ENCODE data around the gene SLCO1B1.
"Not testable (repeated sequence)": the region's sequence is repeated elsewhere in the genome, so short reads cannot be mapped to it uniquely, and the experiment has no call there.

SLCO1B1 gene, protein sequence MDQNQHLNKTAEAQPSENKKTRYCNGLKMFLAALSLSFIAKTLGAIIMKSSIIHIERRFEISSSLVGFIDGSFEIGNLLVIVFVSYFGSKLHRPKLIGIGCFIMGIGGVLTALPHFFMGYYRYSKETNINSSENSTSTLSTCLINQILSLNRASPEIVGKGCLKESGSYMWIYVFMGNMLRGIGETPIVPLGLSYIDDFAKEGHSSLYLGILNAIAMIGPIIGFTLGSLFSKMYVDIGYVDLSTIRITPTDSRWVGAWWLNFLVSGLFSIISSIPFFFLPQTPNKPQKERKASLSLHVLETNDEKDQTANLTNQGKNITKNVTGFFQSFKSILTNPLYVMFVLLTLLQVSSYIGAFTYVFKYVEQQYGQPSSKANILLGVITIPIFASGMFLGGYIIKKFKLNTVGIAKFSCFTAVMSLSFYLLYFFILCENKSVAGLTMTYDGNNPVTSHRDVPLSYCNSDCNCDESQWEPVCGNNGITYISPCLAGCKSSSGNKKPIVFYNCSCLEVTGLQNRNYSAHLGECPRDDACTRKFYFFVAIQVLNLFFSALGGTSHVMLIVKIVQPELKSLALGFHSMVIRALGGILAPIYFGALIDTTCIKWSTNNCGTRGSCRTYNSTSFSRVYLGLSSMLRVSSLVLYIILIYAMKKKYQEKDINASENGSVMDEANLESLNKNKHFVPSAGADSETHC

DNA sequence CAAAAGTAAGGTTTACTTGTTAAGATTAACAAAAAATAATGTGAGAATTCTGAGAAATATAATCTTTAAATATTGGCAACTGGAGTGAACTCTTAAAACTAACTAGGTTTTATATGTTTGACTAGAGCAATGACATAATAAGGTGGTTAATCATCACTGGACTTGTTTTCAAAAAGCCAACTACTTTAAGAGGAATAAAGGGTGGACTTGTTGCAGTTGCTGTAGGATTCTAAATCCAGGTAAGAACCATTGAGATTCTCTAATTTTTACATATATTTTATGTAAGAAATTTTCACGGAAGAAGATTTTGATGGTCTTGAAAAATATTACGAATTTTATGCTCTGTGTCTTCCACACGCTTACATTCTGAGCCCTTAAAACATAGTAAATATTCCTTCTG is at the start of gene SLCO1B1:
SLCO1B1 (plus strand) TSS at position 197 of the 400 bp plus-strand sequence. CDS start 10,381 bp downstream, outside the sequence.
- DNase-seq = no peak

DNA sequence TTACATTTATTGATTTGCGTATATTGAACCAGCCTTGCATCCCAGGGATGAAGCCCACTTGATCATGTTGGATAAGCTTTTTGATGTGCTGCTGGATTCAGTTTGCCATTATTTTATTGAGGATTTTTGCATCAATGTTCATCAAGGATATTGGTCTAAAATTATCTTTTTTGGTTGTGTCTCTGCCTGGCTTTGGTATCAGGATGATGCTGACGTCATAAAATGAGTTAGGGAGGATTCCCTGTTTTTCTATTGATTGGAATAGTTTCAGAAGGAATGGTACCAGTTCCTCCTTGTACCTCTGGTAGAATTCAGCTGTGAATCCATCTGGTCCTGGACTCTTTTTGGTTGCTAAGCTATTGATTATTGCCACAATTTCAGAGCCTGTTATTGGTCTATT is 46.2 kb upstream of the SLCO1B1 start:
- not testable (repeated sequence) for DNase-seq

DNA sequence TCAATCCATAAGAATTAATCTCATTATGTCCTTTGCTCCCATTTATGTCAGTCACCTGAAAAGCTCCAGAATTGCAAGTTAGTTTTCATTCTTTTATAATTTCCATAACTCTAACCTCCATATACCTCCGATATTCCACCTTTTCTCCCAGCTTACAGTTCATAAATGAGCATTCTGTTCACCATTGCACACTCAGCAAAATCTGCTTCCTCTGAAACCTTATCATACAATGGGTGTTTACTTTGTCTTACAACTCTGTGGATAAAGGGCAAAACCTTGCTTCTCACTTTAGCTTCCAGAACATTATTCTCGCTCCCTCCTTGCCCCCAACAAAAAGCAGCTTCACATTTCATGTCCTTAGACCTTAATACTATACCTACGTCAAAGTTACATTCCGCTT is 19.3 kb upstream of the SLCO1B1 start:
- DNase-seq = no peak

DNA sequence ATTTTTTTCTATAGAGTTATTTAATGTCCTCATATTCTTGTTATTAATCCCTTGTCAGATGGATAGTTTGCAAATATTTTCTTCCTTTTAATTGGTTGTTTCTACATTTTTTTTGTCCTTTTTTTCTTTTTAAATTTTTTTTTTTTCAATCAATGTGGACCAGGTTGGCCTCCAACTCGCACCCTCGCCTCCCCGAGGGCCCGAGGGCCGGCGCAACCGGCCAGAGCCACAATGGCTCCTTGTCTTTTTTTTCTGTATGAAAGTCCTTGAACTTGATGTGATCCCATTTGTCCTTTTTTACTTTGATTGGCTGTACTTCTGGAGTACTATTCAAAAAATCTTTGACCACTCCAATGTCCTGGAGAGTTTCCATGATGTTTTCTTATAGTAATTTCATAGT is 17.7 kb upstream of the SLCO1B1 start:
- DNase-seq = no peak

DNA sequence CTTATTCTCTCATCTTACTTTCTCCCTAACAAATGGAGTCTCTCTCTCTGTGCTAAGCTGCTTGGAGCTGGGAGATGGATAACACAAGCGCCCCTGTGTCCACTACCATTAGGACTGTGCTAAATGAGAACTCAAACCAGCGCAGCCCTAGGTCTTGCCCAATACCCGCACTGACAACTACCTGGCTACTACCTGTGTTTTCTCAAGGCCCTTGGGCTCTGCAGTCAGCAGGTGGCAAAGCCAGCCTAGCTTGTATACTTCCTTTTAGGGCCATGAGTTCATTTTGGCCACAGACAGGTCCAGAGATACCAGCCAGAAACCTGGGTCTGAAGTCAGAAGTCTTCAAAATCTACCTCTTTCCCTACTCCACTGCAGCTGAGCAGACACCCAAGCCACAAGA is 13.0 kb upstream of the SLCO1B1 start:
- DNase-seq = no peak

DNA sequence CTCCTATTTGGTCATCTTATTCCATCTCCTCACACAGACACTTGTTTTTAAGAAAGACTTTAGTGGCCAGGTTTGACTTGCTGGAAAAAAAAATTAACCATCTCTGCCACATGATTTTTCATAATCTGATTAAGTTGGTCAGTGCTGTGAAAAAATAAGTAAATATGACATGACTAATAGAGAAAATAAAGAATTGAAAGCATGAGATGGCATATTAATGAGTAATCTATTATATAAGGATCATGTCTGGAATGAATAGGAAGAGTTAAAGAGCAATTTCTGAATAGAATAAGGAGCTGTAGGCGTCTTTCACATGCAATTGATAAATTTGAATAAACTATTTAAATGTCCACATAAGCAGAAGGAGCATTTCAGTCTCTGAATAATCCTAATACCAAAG is 12.2 kb upstream of the SLCO1B1 start:
- no peak for DNase-seq

DNA sequence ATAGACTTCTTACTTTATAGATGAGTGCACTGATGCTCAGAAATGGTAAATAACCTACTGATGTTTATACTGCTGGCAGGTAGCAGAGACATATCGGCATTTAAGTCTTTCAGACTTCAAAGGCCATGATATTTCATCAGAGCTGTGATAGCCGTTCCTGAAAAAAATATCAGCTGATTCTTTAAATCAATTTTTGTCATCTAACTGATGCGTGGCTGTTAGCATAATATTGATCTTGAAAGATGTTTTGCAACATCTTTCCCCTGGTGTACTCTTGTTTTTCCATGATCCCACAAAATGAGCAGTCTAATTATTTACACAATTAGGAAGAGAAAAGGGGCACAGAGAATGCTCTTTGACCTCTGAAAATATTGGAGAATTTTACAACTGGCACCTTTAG is 1.6 kb upstream of the SLCO1B1 start:
- DNase-seq = no peak

DNA sequence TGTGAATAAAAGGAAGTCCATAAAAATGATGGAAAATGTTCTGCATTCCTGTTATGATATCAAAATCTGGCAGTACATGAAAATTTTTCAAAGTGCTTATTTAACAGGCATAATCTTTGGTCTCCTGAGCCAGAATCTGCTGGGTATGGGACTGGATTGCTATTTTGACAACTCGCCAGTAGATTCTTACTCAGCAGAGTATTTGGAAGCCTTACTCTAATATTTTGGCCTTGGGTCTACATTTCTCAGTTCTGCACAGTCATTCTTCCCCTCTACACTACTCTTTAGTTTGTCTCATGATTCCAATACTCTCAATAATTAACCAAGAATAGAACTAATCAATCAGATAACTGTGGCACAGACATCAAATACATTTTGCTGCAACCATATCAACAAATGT is 1.1 kb upstream of the SLCO1B1 start:
- no peak for DNase-seq

DNA sequence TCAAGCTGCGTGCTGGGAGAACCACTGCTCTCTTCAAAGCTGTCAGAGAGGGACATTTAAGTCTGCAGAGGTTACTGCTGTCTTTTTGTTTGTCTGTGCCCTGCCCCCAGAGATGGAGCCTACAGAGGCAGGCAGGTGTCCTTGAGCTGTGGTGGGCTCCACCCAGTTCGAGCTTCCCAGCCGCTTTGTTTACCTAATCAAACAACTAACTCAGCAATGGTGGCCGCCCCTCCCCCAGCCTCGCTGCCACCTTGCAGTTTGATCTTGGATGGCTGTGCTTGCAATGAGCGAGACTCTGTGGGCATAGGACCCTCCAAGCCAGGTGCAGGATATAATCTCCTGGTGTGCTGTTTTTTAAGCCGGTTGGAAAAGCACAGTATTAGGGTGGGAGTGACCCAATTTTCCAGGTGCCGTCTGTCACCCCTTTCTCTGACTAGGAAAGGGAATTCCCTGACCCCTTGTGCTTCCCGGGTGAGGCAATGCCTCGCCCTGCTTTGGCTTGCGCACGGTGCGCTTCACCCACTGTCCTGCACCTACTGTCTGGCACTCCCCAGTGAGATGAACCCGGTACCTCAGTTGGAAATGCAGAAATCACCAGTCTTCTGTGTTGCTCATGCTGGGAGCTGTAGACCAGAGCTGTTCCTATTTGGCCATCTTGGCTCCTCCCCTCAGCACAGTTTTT is 6.5 kb downstream of the SLCO1B1 start:
- DNase-seq = not testable (repeated sequence)

DNA sequence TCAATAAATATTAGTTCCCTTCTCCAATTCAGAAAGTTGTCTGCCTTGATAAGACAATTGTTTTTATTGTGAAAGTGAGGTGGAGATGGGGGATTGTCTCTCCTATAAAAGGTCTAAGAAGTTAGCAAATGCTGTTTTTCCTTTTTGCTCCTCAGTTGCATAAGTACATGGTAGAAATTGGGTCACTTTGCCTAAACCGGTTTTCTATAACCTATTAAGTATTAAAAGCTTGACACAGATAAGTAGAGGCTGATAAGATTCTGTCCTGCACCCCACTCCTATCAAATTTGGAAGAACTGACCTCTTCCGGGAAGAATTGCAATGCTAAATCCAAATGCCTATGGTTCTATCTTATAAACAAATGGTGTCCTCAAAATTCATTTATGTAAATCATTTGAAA is 7.0 kb downstream of the SLCO1B1 start:
- no peak for DNase-seq

DNA sequence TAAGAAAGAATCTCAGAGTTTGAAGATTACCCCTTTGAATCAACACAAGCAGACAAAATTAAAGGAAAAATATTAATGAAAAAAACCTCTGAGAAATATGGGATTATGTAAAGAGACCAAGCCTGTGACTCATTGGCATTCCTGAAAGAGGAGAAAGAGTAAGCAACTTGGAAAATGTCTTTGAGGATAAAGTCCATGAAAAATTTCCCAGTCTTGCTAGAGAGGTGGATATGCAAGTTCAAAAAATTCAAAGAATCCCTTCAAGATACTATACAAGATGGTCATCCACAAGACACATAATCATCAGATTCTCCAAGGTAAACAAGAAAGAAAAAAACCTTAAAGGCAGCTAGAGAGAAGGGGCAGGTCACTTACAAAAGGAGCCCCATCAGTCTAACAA is 13.3 kb downstream of the SLCO1B1 start:
- no peak for DNase-seq

DNA sequence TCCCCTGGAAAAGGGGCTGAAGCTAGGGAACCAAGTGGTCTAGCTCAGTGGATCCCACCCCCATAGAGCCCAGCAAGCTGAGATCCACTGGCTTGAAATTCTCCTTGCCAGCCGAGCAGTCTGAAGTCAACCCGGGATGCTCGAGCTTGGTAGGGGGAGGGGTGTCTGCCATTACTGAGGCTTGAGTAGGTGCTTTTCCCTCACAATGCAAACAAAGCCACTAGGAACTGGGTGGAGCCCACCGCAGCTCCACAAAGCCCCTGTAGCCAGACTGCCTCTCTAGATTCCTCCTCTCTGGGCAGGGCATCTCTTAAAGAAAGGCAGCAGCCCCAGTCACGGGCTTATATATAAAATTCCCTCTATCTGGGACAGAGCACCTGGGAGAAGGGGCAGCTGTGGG is 18.9 kb downstream of the SLCO1B1 start:
- not testable (repeated sequence) for DNase-seq

DNA sequence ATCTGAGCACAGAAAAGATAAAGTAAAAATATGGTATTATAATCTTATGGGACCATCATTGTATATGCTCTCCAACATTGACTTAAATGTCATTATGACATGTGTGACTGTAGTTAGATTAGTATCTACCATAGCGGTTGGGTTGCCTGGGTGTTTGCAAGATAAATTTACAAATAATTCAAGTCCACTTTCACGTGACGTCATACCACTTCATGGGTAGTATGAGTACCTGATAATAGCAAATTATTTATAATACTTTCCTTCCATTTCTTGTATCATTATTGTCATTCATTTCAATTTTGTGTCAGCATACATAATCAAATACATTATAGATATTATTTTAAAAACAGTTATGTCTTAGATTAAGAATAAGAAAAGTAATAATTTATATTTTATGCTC is 20.2 kb downstream of the SLCO1B1 start:
- DNase-seq = no peak

DNA sequence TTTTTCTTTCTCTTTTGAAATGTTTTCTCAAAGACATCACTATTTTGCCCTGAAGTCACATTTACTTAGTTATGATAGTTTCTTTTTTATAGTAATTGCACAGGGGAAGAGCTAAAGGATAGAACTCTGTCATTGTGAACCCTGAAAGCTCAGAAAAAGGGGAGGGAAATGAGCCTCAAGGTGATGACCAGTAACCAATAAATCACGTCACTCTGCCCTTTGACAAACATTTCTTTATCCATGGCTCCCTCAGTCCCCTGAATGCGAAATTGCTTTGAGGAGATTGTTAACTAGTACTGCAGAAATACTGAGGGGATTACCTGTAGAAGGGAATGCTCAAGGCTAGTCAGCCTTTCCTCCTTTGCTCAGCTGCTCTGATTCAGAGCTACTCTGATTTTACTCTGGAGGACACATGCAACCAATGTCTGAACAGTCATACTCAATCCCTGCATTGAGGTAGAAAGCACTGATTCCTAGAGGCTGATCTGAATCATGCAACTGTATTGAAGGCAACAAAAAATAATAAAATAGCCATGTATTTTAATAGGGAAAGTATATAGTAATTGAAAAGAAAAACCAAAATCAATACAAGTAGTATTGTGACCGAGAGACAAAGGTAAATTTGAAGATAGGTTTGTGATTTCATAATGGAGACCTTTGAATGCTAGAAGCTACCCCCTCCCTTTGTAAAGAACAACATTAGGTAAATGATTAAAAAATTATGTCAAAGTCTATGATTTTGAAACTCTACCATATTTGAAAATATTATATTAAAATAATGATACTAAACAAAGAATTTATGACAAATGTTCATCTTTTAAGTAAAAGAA is 24.7 kb downstream of the SLCO1B1 start:
- no peak for DNase-seq

DNA sequence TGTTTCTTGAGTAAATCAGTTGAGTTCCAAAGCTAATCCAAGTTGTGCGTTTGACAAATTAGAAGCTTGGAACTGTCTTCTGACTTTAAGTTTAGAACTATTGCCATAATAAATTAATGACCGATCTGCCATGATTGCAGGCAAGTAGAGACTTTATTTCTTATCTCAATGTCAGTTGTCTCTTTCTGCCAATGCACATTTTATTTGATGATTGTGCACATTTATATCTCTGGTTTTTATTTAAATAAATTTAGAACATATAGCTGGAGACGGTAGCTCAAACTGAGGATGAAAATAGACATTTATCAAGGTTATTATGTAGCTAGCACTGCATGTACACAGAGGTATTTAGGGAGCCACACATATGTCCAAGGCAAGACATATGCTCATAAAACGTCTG is 34.1 kb downstream of the SLCO1B1 start:
- no peak for DNase-seq

DNA sequence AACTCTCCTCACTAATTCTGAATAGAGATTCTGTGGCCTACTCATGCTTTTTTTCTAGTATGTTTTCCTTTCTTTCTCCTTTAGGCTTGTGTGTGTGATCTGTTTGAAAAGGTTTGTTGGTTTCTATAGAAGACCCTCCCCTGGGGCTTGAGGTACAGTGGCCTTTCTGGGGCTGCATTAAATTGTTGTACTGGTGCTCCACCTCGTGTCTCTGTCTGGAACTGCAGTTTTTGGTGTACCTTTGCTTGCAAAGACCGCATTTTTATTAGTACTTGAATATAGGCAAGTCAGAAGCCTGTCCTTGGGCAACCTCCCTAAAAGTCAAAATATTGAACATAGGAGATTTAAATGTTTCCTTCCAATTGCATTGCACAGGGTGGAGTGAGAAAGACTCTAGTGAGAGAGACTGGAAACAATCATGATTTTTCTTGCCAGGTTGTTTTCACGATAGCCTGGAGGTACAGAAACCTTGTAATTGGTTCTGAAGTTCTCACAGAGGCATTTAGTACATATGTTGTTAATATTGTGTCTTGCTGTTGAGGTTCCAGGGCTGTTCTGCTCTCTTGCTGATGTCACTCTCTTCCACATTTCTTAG is 39.0 kb downstream of the SLCO1B1 start:
- DNase-seq = no peak

DNA sequence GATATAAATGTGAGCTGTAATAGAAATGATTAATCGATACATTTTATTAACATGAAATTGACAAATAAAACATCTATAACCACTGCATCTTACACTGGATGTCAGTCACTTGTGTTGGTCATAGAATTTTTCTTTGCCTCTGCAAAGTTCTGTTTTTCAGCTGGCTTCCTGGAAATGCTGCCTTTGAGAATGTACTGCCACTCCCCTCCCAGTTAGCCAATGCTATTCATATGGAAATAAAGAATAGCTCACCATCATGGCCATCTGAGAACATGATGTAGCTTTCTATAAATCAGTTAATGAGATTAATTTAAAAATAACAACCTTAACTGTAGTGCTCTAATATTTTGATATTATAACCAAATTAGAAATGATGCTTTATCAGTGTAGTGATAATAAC is 41.1 kb downstream of the SLCO1B1 start:
- DNase-seq = no peak

DNA sequence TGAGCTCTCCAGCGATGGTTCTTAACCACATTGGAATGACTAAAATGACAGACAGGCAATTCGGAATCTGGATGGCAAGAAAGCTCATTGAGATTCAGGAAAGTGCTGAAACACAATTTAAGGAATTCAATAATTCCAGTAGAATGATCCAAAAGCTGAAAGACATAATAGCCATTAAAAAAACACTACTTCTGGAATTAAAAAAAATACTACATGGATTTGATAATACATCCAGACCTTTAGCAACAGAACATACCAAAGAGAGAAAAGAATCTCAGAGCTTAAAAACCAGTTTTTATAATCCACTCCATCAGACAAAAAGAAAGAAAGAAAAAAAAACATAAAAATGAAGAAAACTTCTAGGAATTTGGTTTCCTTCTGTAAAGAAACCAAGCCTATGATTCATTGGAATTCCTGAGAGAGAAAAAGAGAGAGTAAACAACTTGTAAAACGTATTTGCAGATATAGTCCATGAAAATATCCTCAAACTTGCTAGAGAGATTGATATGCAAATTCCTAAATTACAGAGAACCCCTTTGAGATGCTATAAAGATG is 52.8 kb downstream of the SLCO1B1 start:
- DNase-seq = no peak

DNA sequence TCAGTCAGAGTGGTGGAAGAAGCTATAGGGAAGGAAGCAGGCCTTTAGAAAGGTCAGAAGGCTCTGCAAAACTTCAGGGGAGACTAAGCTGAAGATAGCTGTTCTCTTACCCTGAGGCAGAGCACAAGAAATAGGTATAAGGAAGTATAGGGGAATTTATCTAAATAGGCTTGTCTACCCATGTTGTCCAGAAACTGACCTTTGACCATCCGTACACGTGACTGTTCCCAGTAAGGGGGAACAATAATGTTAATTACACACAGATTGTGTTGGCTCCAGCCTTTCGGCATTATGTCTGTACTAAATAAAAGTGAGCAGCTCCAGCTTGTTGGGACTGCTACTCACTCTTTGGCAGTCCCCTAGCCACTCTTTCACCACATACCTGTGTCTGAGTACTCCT is 59.0 kb downstream of the SLCO1B1 start:
- no peak for DNase-seq

DNA sequence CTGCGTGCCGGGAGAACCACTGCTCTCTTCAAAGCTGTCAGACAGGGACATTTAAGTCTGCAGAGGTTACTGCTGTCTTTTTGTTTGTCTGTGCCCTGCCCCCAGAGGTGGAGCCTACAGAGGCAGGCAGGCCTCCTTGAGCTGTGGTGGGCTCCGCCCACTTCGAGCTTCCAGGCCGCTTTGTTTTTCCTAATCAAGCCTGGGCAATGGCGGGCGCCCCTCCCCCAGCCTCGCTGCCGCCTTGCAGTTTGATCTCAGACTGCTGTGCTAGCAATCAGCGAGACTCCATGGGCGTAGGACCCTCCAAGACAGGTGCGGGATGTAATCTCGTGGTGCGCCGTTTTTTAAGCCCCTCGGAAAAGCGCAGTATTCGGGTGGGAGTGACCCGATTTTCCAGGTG is 83.4 kb downstream of the SLCO1B1 start:
- not testable (repeated sequence) for DNase-seq

DNA sequence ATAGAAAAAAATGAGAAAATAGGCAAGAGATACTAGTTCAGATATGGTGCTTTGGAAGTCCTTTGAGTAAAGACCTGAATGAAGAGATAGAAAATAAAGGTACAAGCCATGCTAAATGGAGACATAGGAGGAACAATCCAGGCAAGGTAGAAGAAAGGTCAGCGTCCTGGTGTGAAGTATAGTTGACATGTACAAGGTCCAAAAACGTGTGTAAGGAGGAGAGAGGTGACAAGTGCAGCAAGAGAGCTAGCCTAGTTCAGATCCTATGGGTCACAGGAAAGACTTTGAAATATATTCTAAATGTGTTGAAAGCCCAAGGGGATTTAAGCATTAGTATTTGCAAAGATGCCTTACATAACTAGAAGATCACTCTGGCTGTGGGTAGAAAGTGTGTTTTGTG is 88.2 kb downstream of the SLCO1B1 start:
- DNase-seq = no peak

DNA sequence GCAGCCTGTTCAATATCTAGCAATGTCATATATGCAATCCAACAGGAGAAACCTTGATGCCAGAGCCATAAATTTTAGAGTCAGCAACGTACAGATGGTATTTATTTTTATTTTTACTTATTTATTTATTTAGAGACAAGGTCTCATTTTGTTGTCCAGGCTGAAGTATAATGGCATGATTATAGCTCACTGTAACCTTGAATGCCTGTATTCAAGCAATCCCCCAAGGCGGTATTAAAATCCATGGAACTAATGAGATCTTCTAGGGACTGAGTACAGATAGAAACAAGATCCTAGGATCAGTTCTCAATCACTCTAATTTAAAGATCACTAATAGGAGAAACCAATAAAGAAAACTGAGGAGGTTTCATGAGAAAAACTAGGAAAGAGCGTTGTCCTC is 89.3 kb downstream of the SLCO1B1 start:
- no peak for DNase-seq
